ENCODE data around the gene SUPT7L. TPM values are rescaled to one million over a fixed set of nuclear protein-coding genes. Genes with fewer than 3 reads are reported as not detected.

SUPT7L gene
- polyA plus RNA-seq, 3 donors from 2014 or later, result 16.1 to 26.5 (median 17.6) TPM

DNA sequence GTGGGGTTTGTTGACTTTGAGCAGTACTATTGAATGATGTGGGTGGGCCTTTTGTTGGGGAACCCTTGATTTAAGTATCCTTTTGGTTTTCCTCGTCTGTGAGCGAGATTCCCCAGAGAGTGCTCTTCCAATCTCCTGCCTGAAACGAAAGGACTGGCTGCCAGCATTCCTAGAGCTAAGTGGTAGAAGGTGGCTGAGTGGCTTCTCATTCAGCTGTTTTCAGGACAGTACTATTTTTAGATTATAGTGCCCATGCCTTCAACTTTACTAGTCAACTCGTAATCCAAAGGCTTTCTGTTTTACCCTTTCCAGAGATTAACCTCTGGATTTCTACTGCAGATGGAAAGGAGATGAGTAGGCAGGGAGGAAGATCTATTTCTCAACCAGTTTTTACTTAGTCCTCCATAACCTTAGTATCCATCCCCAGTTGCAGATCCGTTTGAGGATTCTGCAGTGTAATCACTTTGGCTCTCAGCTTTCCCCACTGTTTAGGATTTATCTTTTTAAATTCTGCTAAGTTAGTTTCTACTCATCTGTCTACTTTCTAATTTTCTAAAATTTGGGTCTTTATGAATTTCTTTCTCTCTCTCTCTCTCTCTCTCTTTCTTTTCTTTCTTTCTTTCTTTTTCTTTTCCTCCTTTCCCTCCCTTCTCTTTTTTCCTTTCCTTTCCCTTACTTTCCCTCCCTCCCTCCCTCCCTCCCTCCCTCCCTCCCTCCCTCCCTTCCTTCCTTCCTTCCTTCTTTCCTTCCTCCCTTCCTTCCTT is 9.5 kb upstream of the SUPT7L start:
- Mint-ChIP-seq H3K36me3 (peaks cover 35 to 56% (median 47%) of the 10 kb centered on the region in 3 donors), H3K9me3 (no peaks in the 10 kb centered on the region), H3K4me3 (no peak overlapping the region), H3K4me1 (peaks cover 0 to 16% of the 10 kb centered on the region in 2 donors), H3K27ac (no peak overlapping the region), H3K27me3 (ENCODE audit: low read depth in 3 of 3) (peaks cover 0 to 1% (median 0%) of the 10 kb centered on the region in 3 donors)
- no peak for DNase-seq

DNA sequence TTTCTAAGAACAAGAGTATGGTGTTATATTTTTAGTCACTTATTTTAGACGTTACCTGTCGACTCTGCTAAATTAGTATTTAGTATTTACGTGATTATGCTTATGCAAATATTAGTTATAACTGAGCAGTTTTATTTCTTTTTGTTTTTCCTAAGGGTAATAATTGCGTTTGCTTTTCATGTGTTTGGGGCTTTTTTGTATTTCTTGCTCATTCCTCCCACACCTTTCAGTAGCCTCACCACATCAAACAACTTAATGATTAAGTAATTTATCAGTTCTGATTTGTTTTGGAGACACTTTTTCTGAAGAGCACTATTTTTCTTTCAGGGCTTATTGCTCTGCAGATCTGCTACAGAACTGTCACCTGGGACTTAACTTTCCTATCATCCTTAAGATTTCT is 7.8 kb upstream of the SUPT7L start:
- H3K27me3 Mint-ChIP-seq (ENCODE audit: low read depth in 3 of 3), result peaks cover 0 to 1% (median 0%) of the 10 kb centered on the region in 3 donors
- peaks cover 36 to 59% (median 46%) of the 10 kb centered on the region in 3 donors for H3K36me3 Mint-ChIP-seq
- no peak for DNase-seq
- H3K27ac Mint-ChIP-seq, result no peak overlapping the region
- no peak overlapping the region for H3K4me3 Mint-ChIP-seq
- peaks cover 6 to 27% of the 10 kb centered on the region in 2 donors for H3K4me1 Mint-ChIP-seq
- no peaks in the 10 kb centered on the region for H3K9me3 Mint-ChIP-seq

DNA sequence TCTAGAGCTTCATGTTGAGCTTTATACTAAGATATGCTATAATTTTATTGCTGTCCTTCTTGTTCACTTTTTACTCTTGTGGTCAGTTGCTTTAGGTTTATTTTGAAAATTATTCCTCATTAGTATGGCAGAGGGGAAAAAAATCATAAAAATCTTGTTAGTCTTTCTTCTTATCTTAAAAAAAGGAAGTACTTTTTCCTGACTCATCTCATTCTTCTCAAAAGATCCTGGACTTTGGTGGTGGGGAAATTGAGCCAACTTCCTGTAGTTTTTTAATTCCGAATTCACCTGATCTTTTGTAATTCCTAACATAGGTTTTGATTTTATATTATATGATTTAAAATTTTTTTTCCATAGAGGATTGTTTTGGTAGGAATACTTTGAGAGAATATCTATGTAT is 4.0 kb upstream of the SUPT7L start:
- Mint-ChIP-seq H3K9me3 (no peaks in the 10 kb centered on the region), H3K4me1 (peaks cover 35 to 61% of the 10 kb centered on the region in 2 donors), H3K36me3 (peaks cover 23 to 39% (median 25%) of the 10 kb centered on the region in 3 donors), H3K27me3 (ENCODE audit: low read depth in 3 of 3) (peaks cover 5 to 9% (median 8%) of the 10 kb centered on the region in 3 donors), H3K4me3 (no peak overlapping the region), H3K27ac (no peak overlapping the region)
- DNase-seq, result no peak

DNA sequence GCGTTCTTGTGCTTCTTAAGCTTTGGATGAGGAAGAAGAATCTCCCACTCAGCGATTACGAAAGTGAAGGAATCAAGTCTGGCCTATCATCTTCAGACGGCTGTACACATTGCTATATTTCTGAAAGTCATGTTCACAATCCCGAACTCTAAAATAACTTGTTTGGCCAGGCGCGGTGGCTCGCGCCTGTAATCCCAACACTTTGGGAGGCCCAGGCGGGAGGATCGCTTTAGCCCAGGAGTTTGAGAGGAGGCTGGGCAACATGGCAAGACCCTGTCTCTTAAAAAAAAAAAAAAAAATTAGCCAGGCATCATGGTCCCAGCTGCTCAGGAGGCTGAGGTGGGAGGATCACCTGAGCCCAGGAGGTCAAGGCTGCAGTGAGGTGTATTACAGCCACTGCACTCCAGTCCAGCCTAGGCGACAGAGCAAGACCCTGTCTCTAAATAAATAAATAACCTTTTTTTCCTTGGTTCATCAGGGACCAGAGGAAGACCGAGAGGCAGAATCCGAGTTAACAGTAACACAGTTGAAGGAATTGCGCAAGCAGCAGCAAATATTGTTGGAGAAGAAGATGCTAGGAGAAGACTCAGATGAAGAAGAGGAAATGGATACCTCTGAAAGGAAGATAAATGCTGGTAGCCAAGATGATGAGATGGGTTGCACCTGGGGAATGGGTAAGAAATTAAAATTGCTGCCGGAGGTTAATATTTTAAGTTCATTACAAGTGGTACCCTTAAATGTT is 1.4 kb upstream of the SUPT7L start:
- no peak for DNase-seq
- peaks cover 5 to 9% (median 8%) of the 10 kb centered on the region in 3 donors for H3K27me3 Mint-ChIP-seq (ENCODE audit: low read depth in 3 of 3)
- no peaks in the 10 kb centered on the region for H3K9me3 Mint-ChIP-seq
- peak overlapping the region; percentile 86 to 100 (median 98) for H3K27ac Mint-ChIP-seq
- peak overlapping the region; percentile 99 to 100 (median 100) for H3K4me3 Mint-ChIP-seq
- H3K4me1 Mint-ChIP-seq, result peaks cover 51 to 61% of the 10 kb centered on the region in 2 donors
- peaks cover 21 to 38% (median 21%) of the 10 kb centered on the region in 3 donors for H3K36me3 Mint-ChIP-seq

DNA sequence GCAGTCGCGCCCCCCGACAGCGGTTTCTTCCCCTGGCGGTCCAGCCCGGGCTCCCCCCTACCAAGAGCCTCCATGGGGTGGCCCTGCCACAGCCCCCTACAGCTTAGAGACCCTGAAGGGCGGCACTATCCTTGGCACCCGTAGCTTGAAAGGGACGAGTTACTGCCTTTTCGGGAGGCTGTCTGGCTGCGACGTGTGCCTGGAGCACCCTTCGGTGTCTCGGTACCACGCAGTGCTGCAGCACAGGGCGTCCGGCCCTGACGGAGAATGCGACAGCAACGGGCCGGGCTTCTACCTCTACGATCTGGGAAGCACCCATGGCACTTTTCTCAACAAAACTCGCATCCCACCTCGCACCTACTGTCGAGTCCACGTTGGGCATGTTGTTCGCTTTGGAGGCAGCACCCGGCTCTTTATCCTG is 750 bp upstream of the SUPT7L start:
- Mint-ChIP-seq H3K36me3 (peaks cover 25 to 41% (median 25%) of the 10 kb centered on the region in 3 donors), H3K27ac (peak overlapping the region; percentile 96 to 100 (median 99)), H3K4me1 (peaks cover 53 to 67% of the 10 kb centered on the region in 2 donors), H3K4me3 (peak overlapping the region; percentile 99 to 100 (median 100)), H3K27me3 (ENCODE audit: low read depth in 3 of 3) (peaks cover 5 to 9% (median 8%) of the 10 kb centered on the region in 3 donors), H3K9me3 (no peaks in the 10 kb centered on the region)
- no peak for DNase-seq

DNA sequence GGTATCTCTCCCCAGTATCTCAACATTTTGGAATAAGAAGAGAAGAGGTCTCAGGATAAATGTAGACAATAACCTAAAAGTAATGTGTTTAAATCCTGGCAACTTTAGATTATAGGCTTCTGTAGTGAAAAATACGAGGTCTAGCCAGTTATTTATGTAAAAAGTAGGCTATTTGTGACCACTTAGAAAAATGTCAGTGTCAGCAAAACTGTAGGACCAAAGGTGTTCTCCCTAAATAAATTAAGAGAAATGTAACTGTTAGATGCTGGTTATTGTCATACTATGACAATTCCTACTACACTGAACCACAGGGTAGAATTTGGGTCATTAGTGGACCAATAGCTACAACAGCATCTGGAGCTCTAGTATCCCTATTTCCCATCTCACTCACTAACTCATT is 2.0 kb downstream of the SUPT7L start:
- H3K27me3 Mint-ChIP-seq (ENCODE audit: low read depth in 3 of 3), result peaks cover 5 to 9% (median 8%) of the 10 kb centered on the region in 3 donors

DNA sequence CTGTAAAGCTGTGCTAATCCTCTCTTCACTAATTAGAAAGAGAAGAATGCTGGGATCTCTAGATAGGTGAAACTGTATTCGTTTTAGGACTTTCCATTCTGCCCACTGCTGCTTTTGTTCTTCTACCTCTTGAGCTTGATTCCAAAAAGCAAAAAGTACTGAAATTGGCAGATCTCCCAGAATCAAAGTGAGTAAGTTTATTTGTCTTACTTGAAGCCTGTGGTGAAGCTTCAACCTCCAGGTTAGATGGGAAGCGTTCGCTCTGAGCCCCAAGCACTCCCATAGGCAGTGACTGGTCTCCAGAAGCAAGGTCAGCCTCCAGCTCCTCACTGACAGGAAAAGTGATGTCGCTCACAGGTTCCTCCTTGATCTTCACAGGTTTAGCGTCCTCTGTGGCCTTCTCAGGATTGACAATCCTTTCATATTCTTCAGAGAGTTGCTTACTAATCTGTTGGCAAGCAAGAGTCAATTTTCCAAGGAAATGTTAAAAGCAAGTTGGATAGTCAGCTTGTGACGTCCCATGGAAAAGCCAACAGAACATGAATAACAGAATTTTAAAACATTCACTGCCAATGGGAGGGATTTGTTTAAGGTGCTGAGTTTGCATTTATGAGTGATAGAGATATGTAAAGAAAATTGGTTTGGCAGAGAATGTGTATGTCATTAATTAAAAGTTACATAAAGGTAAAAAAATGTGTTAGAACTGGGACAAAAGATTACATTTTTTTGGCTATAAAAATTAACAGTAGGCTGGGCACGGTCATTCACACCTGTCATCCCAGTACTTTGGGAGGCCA is 8.1 kb downstream of the SUPT7L start:
- Mint-ChIP-seq H3K36me3 (peaks cover 35 to 61% (median 43%) of the 10 kb centered on the region in 3 donors), H3K4me3 (no peak overlapping the region), H3K9me3 (no peaks in the 10 kb centered on the region), H3K4me1 (peaks cover 4 to 13% of the 10 kb centered on the region in 2 donors), H3K27ac (no peak overlapping the region), H3K27me3 (ENCODE audit: low read depth in 3 of 3) (peaks cover 0 to 3% (median 0%) of the 10 kb centered on the region in 3 donors)
- no peak for DNase-seq

More for the DNA sequence above, 2.0 kb downstream of the SUPT7L start:
- Mint-ChIP-seq H3K4me3 (peak overlapping the region; percentile 33 to 100 (median 50)), H3K27ac (peak overlapping the region in 1 of 6 donors; percentile 74), H3K36me3 (peaks cover 14 to 29% (median 22%) of the 10 kb centered on the region in 3 donors), H3K9me3 (no peaks in the 10 kb centered on the region), H3K4me1 (peaks cover 48 to 63% of the 10 kb centered on the region in 2 donors)
- DNase-seq, result no peak

DNA sequence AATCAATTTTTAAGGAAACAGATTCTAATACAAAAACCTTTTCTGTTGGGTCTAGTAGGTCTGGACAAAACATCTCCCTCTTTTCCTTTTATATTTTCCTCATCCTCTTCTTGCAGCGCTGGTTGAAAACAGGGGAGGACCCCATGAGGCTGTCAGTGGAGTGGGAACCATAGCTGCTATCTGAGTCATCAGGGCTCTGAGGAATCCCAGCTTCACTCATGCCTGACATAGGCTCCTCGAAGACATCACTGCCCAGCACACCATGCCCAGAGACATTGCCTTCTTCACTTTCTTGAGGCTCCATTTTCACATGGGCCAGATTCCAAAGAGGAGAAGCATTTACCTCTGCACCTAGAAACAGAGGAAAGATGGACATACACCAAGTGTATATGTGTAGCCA is 10.0 kb downstream of the SUPT7L start:
- no peaks in the 10 kb centered on the region for H3K9me3 Mint-ChIP-seq
- peaks cover 37 to 58% (median 43%) of the 10 kb centered on the region in 3 donors for H3K36me3 Mint-ChIP-seq
- no peak for DNase-seq
- H3K4me1 Mint-ChIP-seq, result no peaks in the 10 kb centered on the region
- no peak overlapping the region for H3K4me3 Mint-ChIP-seq
- peaks cover 0 to 3% (median 0%) of the 10 kb centered on the region in 3 donors for H3K27me3 Mint-ChIP-seq (ENCODE audit: low read depth in 3 of 3)
- H3K27ac Mint-ChIP-seq, result peak overlapping the region in 2 of 6 donors; percentile 4 to 9

DNA sequence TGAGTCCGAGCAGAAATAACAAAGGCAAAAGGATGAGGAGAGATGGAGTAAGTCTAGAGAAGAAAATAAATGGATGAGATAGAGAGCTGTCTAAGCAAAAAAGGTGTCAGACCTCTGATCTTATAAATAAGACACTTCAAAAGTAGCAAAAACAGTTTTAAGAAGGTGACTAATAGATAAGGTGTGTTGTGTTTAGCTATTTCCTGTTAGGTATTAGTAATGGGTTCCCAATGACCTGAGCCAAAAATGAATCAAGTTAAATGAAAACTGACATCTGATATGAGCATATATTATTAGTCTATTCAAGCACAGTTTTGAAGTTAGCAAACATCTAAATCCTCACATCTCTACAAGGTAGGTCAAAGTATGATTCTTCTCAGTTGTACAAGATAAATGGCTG is 10.6 kb downstream of the SUPT7L start:
- no peak for DNase-seq
- no peaks in the 10 kb centered on the region for H3K9me3 Mint-ChIP-seq
- peaks cover 37 to 62% (median 41%) of the 10 kb centered on the region in 3 donors for H3K36me3 Mint-ChIP-seq
- H3K4me3 Mint-ChIP-seq, result no peak overlapping the region
- H3K27me3 Mint-ChIP-seq (ENCODE audit: low read depth in 3 of 3), result peaks cover 0 to 3% (median 0%) of the 10 kb centered on the region in 3 donors
- no peaks in the 10 kb centered on the region for H3K4me1 Mint-ChIP-seq
- H3K27ac Mint-ChIP-seq, result no peak overlapping the region

DNA sequence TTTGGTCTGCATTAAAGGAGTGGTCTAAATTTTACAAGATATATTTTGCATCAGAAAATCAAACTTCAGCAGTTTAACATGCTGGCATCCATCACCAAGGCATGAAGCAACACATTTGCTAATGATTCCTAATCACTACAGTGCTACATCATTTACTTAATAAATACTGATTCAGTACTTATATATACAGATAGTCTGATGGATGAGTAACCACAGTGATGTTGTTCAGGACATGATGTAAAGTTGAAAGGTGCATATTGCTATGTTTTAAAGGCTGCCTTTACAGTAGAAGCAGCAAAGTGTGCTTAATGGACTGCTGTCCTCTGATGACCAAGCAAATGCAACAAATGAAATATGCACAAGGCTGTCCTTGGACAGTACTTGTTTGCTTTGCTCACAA is 11.1 kb downstream of the SUPT7L start:
- H3K27ac Mint-ChIP-seq, result no peak overlapping the region
- H3K9me3 Mint-ChIP-seq, result no peaks in the 10 kb centered on the region
- DNase-seq, result no peak
- H3K27me3 Mint-ChIP-seq (ENCODE audit: low read depth in 3 of 3), result peaks cover 0 to 5% (median 0%) of the 10 kb centered on the region in 3 donors
- H3K4me3 Mint-ChIP-seq, result no peak overlapping the region
- no peaks in the 10 kb centered on the region for H3K4me1 Mint-ChIP-seq
- H3K36me3 Mint-ChIP-seq, result peaks cover 41 to 67% (median 43%) of the 10 kb centered on the region in 3 donors

DNA sequence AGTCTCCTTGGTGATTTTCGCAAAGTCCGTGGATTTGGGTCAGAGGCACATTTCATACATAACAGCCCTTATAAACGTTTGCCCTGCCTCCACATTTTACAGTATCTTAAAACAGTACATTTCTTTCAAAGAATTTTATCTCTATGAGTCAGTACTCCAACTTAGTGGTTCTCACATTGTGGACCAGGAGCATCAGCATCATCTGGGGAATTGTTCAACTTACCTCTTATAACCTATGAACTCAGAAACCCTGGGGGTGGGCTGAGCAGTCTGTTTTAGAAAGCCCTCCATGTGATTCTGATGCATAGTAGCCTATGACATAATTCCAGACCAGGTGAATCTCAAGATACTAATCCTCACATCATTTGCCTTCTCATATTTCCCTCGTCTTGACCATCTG is 12.4 kb downstream of the SUPT7L start:
- Mint-ChIP-seq H3K4me1 (no peaks in the 10 kb centered on the region), H3K4me3 (no peak overlapping the region), H3K27me3 (ENCODE audit: low read depth in 3 of 3) (peaks cover 0 to 5% (median 0%) of the 10 kb centered on the region in 3 donors), H3K36me3 (peaks cover 43 to 68% (median 44%) of the 10 kb centered on the region in 3 donors), H3K27ac (no peak overlapping the region), H3K9me3 (no peaks in the 10 kb centered on the region)
- DNase-seq, result no peak

DNA sequence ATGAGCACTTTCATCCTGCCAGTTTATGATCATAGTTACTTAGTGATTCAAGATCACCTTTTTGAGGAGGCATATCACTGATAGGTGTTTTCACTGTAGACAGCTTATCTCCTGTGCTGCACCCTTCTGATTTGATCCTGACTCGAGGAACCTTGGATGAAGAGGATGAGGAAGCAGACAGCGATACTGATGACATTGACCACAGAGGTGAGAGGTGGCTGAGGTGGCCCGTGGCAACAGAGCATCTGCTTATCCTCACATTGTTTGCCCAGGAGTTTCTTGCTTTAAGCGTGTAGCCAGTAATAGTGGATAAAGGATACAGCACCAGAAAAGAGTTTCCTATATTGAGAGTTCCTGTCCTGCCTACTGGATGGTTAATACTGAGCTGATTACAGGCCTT is 15.7 kb downstream of the SUPT7L start:
- DNase-seq, result no peak
- H3K27me3 Mint-ChIP-seq (ENCODE audit: low read depth in 3 of 3), result peaks cover 0 to 3% (median 0%) of the 10 kb centered on the region in 3 donors
- H3K4me3 Mint-ChIP-seq, result no peak overlapping the region
- H3K36me3 Mint-ChIP-seq, result peaks cover 19 to 50% (median 34%) of the 10 kb centered on the region in 3 donors
- peak overlapping the region in 2 of 6 donors; percentile 21 to 68 for H3K27ac Mint-ChIP-seq
- no peaks in the 10 kb centered on the region for H3K4me1 Mint-ChIP-seq
- no peaks in the 10 kb centered on the region for H3K9me3 Mint-ChIP-seq

DNA sequence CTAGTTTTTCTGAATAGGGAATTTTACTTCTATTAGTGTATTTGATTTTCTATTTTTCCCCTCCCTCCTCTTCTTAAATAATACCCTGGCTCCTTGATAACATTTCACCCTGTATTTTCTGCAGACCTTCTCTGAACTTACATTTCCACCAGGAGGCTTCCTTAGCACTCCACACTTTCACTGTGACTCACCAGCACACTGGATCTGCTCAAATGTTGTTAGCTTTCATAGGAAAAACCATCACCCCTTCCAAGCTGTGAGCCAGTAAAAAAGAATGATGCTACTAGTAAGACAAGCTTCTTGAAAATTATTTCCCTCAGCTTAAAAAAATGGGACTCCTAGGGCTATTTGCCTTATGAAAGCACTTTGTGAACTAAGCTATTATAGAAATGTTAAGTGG is 16.1 kb downstream of the SUPT7L start:
- DNase-seq, result no peak
- no peaks in the 10 kb centered on the region for H3K9me3 Mint-ChIP-seq
- no peaks in the 10 kb centered on the region for H3K4me1 Mint-ChIP-seq
- H3K27ac Mint-ChIP-seq, result peak overlapping the region in 3 of 6 donors; percentile 17 to 81 (median 21)
- H3K27me3 Mint-ChIP-seq (ENCODE audit: low read depth in 3 of 3), result peaks cover 0 to 3% (median 0%) of the 10 kb centered on the region in 3 donors
- no peak overlapping the region for H3K4me3 Mint-ChIP-seq
- H3K36me3 Mint-ChIP-seq, result peaks cover 15 to 46% (median 30%) of the 10 kb centered on the region in 3 donors
